ES-I3 (cell line): ENCODE results near the gene ARHGEF11.
A peak's percentile ranks its signal among the peaks of the same experiment; 100 is the strongest.

Source experiments
- H3K36me3 ChIP-seq: 2 replicates; pipeline ENCODE4 v1.6.1; 2013; ENCODE audit warnings: mild to moderate bottlenecking, low read length, control low read depth, moderate library complexity; ENCODE audit not compliant: insufficient read depth
- H3K4me1 ChIP-seq: 2 replicates; pipeline ENCODE4 v1.6.1; 2013; ENCODE audit warnings: mild to moderate bottlenecking, control low read depth, low read length; ENCODE audit not compliant: insufficient read depth
- H3K9ac ChIP-seq: 2 replicates; pipeline ENCODE4 v1.6.1; 2013; ENCODE audit warnings: low read depth, mild to moderate bottlenecking, low read length, moderate library complexity
- H3K9me3 ChIP-seq: 2 replicates; pipeline ENCODE4 v1.6.1; 2013; ENCODE audit warnings: mild to moderate bottlenecking, low read length, moderate library complexity; ENCODE audit not compliant: control insufficient read depth, insufficient read depth

Gene ARHGEF11

GRCh38 chr1:156894001-156894400, 151.5 kb downstream of the ARHGEF11 start:
- Histone ChIP-seq H3K9me3 (no peaks in the 10 kb centered on the region), H3K4me1 (peaks cover 30% of the 10 kb centered on the region), H3K36me3 (no peaks in the 10 kb centered on the region), H3K9ac (peak overlapping the region; percentile 65; the same call in 1 of the 2 replicates)

DNA sequence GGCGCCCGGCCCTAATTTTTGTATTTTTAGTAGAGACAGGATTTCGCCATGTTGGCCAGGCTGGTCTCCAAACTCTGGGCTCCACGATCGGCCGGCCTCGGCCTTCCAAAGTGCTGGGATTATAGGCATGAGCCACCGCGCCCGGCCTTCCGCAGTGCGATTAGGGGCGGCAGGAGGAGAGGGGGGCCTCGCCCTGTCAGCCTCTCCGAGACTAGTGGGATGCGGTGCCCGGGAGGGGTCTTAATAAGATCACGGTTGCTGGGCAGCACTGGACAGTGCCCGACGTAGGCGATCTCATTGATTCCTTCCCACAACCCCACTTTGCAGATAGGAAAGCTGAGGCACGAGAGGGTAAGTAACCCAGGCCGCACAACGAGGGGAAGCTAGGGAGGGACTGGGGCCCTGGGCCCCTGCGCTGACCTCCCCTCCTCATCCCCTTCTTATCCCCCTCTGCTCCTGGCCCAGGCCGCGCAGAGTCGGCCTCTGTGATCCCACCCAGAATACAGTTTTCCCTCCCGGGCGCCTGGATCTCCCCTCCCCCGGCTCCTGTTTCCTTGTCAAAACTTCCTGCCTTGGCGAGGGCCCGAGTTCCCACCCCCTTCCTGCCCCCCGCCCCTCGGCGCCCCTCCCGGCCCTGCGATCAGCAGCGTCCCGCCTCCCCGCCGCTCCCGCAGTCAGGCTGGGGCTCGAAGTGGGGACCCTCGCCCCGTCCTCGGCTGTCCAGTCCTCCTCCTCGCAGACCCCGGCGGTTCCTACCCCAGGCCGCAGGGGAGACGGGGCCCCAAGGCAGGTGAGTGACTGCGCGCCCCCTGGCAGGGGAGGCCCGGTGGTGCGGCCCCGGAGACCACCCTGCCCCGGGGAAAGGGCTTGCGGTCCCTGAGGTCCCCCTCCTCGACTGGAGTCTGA, 152.2 kb downstream of the ARHGEF11 start, which contains the start of gene PEAR1:
PEAR1 (plus strand) TSS at position 671 of the 906 bp plus-strand sequence. CDS start 10,209 bp downstream, outside the sequence.
- Histone ChIP-seq H3K9ac (peak within 1 kb of the TSS; percentile 65; the same call in 1 of the 2 replicates), H3K36me3 (no peaks in the 10 kb centered on the region), H3K9me3 (no peaks in the 10 kb centered on the region), H3K4me1 (peaks cover 23% of the 10 kb centered on the region)

DNA sequence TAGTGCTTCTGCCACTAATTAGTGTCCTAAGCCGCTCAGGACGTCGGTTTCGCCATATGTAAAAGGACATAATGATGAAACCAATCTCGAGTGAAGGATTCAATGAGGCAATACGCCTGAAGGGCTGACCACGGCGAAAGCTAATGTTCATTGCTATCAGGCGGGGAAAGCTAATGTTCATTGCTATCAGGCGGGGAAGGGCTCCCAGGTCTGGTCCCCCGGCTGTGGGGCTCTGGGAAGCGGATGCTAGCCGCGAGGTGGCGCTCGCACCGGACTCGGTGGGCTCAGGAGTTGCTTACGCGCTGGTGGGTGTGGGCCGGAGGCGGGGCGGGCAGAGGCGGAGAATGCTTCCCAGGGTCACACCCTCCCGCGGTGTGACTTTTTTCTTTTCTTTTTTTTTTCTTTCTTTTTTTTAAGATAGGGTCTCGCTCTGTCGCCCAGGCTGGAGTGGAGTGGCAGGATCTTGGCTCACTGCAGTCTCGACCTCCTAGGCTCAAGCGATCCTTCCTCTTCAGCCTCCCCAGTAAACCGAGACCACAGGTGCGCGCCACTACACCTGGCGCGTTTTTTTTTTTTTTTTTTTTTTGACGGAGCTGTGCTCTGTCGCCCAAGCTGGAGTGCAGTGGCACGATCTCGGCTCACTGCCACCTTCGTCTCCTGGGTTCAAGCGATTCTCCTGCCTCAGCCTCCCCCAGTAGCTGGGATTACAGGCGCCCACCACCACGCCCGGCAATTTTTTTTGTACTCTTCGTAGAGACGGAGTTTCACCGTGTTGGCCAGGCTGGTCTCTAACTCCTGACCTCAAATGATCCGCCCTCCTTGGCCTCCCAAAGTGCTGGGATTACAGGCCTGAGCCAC, 153.1 kb downstream of the ARHGEF11 start:
- Histone ChIP-seq H3K9me3 (no peaks in the 10 kb centered on the region), H3K36me3 (no peaks in the 10 kb centered on the region), H3K4me1 (peaks cover 14% of the 10 kb centered on the region), H3K9ac (peak overlapping the region; percentile 65; the same call in 1 of the 2 replicates)

DNA sequence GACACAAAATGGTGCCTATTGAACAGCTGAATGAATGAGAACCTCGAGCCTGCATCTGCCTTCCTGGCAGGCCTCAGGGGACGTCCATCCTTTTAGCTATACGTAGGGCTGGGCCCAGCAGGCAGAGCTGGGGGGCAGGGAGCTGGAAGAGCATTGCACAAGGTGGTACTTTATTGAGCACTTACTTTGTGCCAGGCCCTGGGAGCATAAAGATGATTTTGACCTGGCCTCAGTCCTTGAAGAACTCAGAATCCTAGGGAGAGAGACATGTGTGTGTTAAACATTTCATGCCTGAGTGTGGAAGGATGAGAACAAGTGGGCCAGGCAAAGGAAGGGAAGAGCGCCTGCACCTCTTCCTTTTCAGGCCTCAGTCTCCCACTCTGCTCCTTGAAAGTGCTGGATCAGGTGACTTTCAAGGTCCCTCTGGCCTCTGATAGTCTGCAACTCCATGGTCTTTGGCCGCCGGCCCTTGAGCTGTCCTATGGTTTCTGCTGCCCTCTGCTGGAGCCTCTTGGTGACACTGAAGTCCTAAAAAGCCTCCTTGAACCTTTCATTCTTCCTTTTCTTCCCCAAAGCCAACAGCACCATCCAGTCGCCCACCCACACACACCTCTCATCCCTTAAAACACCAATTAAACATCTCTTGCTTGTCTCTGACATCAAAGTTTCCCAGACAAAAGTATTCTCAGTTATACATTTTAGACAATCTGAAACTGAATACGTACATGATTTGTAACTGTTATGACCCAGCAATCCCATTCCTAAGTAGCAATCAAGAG, 155.6 kb downstream of the ARHGEF11 start:
- Histone ChIP-seq H3K36me3 (no peaks in the 10 kb centered on the region), H3K9ac (no peak overlapping the region), H3K9me3 (no peaks in the 10 kb centered on the region), H3K4me1 (peaks cover 20% of the 10 kb centered on the region)

GRCh38 chr1:156887734-156888133, 157.8 kb downstream of the ARHGEF11 start:
- Histone ChIP-seq H3K36me3 (no peaks in the 10 kb centered on the region), H3K4me1 (peaks cover 29% of the 10 kb centered on the region), H3K9me3 (no peaks in the 10 kb centered on the region), H3K9ac (no peak overlapping the region)

- Histone ChIP-seq H3K36me3 (no peaks in the 10 kb centered on the region), H3K9me3 (no peaks in the 10 kb centered on the region), H3K4me1 (peaks cover 29% of the 10 kb centered on the region), H3K9ac (no peak overlapping the region)
Measured at GRCh38 chr1:156887317-156887716, 158.2 kb downstream of the ARHGEF11 start.

- peaks cover 29% of the 10 kb centered on the region for H3K4me1 ChIP-seq
- no peak overlapping the region for H3K9ac ChIP-seq
- H3K9me3 ChIP-seq: no peaks in the 10 kb centered on the region
- no peaks in the 10 kb centered on the region for H3K36me3 ChIP-seq
Measured at GRCh38 chr1:156886583-156887281, 158.8 kb downstream of the ARHGEF11 start.

GRCh38 chr1:156885880-156886355, 159.6 kb downstream of the ARHGEF11 start:
- Histone ChIP-seq H3K4me1 (peaks cover 29% of the 10 kb centered on the region), H3K9ac (no peak overlapping the region), H3K36me3 (no peaks in the 10 kb centered on the region), H3K9me3 (no peaks in the 10 kb centered on the region)

- H3K9me3 ChIP-seq: no peaks in the 10 kb centered on the region
- H3K9ac ChIP-seq: no peak overlapping the region
- peaks cover 29% of the 10 kb centered on the region for H3K4me1 ChIP-seq
- no peaks in the 10 kb centered on the region for H3K36me3 ChIP-seq
Measured at GRCh38 chr1:156885314-156885713, 160.2 kb downstream of the ARHGEF11 start.
